Measurements from ENCODE around the gene NAA25. TPM values are rescaled to one million over a fixed set of nuclear protein-coding genes. Genes with fewer than 3 reads are reported as not detected.

NAA25 gene
- total RNA-seq, 6 experiments from 2014 or later, result 21.2 to 26.8 (median 23.8) TPM

- Mint-ChIP-seq H3K4me3 (peak overlapping the region; percentile 23), H3K36me3 (ENCODE audit: low read depth) (peaks cover 46% of the 10 kb centered on the region), H3K27ac (peak overlapping the region; percentile 83)
Measured at GRCh38 chr12:112096667-112097066, 11.9 kb downstream of the NAA25 start.

GRCh38 chr12:112096070-112096469 lies 12.5 kb downstream of the NAA25 start:
- DNase-seq, result no peak
- no peak for TF ChIP-seq CTCF (IDR thresholded peaks at IDR 0.05)
- Mint-ChIP-seq H3K4me1 (ENCODE audit: low read depth) (peaks cover 37% of the 10 kb centered on the region), H3K27me3 (ENCODE audit: insufficient read depth) (no peaks in the 10 kb centered on the region), H3K4me3 (peak overlapping the region; percentile 23), H3K27ac (peak overlapping the region; percentile 83), H3K9me3 (no peaks in the 10 kb centered on the region), H3K36me3 (ENCODE audit: low read depth) (peaks cover 49% of the 10 kb centered on the region)

More at GRCh38 chr12:112096667-112097066, 11.9 kb downstream of the NAA25 start:
- H3K4me1 Mint-ChIP-seq (ENCODE audit: low read depth), result peaks cover 39% of the 10 kb centered on the region
- no peaks in the 10 kb centered on the region for H3K27me3 Mint-ChIP-seq (ENCODE audit: insufficient read depth)
- H3K9me3 Mint-ChIP-seq, result no peaks in the 10 kb centered on the region
- peak; percentile 76 for DNase-seq
- TF ChIP-seq CTCF (IDR thresholded peaks at IDR 0.05), result no peak

GRCh38 chr12:112091563-112091962 lies 17.0 kb downstream of the NAA25 start:
- no peak for DNase-seq
- Mint-ChIP-seq H3K4me1 (ENCODE audit: low read depth) (peaks cover 20% of the 10 kb centered on the region), H3K27me3 (ENCODE audit: insufficient read depth) (no peaks in the 10 kb centered on the region), H3K27ac (no peak overlapping the region), H3K4me3 (no peak overlapping the region), H3K9me3 (no peaks in the 10 kb centered on the region), H3K36me3 (ENCODE audit: low read depth) (peaks cover 26% of the 10 kb centered on the region)
- no peak for TF ChIP-seq CTCF (IDR thresholded peaks at IDR 0.05)

GRCh38 chr12:112087851-112088250 lies 20.7 kb downstream of the NAA25 start:
- no peak for DNase-seq
- no peaks in the 10 kb centered on the region for H3K9me3 Mint-ChIP-seq
- H3K4me1 Mint-ChIP-seq (ENCODE audit: low read depth), result peaks cover 22% of the 10 kb centered on the region
- H3K27ac Mint-ChIP-seq, result no peak overlapping the region
- no peak for TF ChIP-seq CTCF (IDR thresholded peaks at IDR 0.05)
- no peaks in the 10 kb centered on the region for H3K27me3 Mint-ChIP-seq (ENCODE audit: insufficient read depth)
- H3K36me3 Mint-ChIP-seq (ENCODE audit: low read depth), result peaks cover 28% of the 10 kb centered on the region
- no peak overlapping the region for H3K4me3 Mint-ChIP-seq

- H3K27ac Mint-ChIP-seq, result no peak overlapping the region
Measured at GRCh38 chr12:112087055-112087850, 21.3 kb downstream of the NAA25 start.

More at GRCh38 chr12:112087055-112087850, 21.3 kb downstream of the NAA25 start:
- Mint-ChIP-seq H3K4me3 (no peak overlapping the region), H3K27me3 (ENCODE audit: insufficient read depth) (no peaks in the 10 kb centered on the region), H3K4me1 (ENCODE audit: low read depth) (peaks cover 22% of the 10 kb centered on the region), H3K9me3 (no peaks in the 10 kb centered on the region), H3K36me3 (ENCODE audit: low read depth) (peaks cover 31% of the 10 kb centered on the region)
- peak; percentile 67 for TF ChIP-seq CTCF (IDR thresholded peaks at IDR 0.05)
- no peak for DNase-seq
